Erythroblast (primary cell): ENCODE measurements around the gene SBF2.

Source experiments
- DNase-seq, 2 experiments: peaks; one replicate each; lab custom pipeline; 2025; lab: John Stamatoyannopoulos, UW
- GATA1 ChIP-seq: IDR thresholded peaks from 2 replicates; pipeline ENCODE4 v1.6.1; 2011; ENCODE audit warnings: low read depth, mild to moderate bottlenecking, control low read depth, low read length, moderate library complexity
- POLR2A ChIP-seq: IDR thresholded peaks from 2 replicates; pipeline ENCODE4 v1.6.1; 2011; ENCODE audit warnings: mild to moderate bottlenecking, low read length

Gene SBF2

DNA sequence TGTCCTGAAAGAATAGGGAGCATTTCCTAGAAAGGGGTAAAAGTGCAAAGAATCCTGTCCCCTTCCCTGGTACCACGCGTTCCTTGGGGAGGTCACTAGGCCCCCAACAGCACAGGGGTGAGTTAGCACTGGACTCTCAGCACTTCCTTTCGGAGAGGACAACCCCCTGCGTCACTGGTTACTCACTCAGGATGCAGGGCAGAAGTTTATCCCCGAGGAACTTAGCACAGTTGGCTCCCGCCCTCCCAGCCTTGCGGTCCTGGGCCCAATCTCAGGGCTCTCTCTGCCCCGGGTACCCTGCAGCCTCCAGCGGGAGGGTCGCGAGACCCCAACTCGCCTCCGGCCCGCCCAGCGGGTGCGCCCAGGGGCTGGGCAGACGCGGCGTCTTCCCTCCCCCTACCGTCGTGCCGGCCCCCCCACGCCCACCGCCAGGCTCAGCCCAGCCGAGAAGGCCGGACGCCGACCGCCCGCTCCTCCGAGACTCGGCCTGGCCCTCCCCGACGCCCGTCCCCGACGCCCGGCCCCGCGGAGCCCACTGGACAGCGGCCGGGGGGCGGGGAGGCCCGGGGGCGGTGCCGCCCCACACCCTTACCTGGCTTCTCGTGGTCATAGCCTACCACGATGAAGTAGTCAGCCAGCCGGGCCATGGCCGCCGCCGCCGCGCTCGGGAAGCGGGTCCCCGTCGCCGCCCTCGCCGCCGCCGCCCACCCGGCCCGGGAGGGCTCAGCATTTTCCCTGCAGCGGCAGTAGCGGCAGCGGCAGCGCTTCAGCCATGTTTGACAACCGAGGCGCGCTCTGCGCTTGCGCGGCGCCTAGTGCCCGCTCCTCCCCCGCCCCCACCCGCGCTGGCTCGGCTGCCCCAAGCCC is at the start of gene SBF2:
SBF2 (minus strand) TSS at position 797 of the 867 bp plus-strand sequence; CDS start at position 647, 150 bp downstream.
- peak; percentile 74 to 86 for DNase-seq
- TF ChIP-seq GATA1 (no peak), POLR2A (no peak)

DNA sequence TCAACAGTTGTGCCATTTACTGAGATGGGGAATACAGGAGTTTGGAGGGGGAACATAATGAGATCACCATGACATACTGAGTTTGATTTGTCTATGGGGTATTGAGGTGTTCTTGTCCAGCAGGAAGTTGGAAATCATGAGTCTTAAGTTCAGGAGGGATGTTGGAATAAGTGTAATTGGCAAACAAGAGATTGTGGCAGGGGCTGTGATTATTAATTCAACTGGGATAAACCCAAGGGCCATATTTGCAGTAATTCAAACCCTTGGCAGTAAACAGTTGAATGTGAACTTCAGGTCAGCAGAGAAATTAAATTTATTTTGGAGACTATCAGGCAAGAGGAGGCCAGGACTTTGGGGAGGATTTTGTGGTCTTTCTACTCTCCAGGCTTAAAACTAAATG is 44.3 kb upstream of the SBF2 start:
- TF ChIP-seq GATA1 (no peak), POLR2A (no peak)
- no peak for DNase-seq

DNA sequence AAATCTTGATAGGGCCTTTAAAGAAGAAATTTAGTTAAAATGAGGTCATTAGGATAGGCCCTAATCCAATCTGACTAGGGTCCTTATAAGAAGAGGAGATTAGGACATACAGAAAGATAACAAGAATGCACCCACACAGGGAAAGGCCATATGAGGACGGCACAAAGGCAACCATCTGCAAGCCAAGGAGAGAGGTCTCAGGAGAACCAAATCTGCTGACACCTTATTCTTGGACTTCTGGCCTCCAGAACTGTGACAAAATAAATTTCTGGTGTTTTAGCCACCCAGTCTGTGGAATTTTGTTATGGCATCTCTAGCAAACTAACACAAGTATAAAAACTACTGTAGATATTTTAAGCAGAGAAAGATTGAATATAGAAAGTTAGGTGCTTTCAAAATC is 39.5 kb upstream of the SBF2 start:
- TF ChIP-seq GATA1 (no peak), POLR2A (no peak)
- no peak for DNase-seq

- DNase-seq: no peak
- TF ChIP-seq GATA1 (no peak), POLR2A (no peak)
Measured at GRCh38 chr11:10331548-10332289, 37.7 kb upstream of the SBF2 start.

- TF ChIP-seq GATA1 (no peak), POLR2A (no peak)
- DNase-seq: no peak
Measured at GRCh38 chr11:10329935-10330334, 35.9 kb upstream of the SBF2 start.

GRCh38 chr11:10329356-10329755 is 35.3 kb upstream of the SBF2 start:
- no peak for TF ChIP-seq POLR2A
- TF ChIP-seq GATA1: no peak
- DNase-seq: no peak

DNA sequence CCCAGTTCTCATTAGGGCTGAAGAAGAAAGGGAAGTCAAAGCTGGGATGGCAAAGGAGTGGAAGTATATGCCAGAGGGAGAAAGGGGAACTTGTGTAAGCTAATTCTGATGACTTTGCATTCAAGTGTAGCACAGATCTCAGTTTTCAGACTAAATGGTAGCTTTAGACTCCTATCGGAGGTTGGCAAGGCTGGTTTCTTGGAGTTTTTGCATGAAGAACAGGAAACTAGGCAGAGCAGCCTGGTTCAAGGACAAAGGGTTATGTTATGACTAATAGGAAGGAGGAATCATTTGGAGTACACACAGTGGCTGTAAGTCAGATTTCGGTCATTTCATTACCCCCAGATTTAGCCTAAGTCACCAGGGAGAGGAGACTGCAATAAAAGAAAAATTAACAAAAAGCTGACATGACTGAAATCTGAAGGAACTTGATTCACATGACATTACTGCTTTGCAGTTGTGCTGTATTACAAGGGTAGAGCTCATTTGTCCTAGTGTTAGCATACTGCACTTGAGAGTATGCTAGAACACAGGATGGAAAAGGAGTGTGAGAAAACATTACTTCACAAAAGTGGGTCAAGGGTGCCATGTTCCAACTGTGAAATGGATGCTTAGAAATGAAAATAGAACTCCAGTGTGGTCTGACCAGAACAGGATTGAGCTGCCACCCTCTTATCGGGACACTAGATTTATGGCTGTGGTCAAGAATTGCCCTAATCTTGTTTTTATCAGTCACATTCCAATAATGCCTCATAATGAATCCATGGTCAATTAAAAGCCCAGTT is 34.5 kb upstream of the SBF2 start:
- no peak for DNase-seq
- no peak for TF ChIP-seq POLR2A

DNA sequence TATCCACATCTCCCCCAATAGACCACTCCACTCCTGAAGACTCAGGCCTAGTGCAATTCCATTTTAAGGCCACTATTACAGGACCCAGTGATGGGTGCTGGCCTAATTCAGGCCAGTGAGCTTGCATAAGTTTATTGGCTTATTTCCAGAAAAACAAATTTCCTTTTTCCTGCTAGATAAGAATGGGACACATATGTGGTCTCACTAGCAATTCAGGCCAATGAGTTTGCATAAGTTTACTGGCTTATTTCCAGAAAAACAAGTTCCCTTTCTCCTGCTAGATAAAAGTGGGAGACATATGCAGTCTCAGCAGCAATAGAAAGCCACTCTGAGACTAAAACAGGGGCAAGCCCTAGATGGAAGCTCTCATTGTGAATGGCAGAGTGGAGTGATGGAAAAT is 33.2 kb upstream of the SBF2 start:
- peak; percentile 27 to 62 for DNase-seq

GRCh38 chr11:10326012-10326964 is 32.3 kb upstream of the SBF2 start:
- no peak for TF ChIP-seq POLR2A
- no peak for TF ChIP-seq GATA1
- no peak for DNase-seq

More for the DNA sequence above, 33.2 kb upstream of the SBF2 start:
- no peak for TF ChIP-seq POLR2A
- TF ChIP-seq GATA1: no peak

GRCh38 chr11:10325277-10326011 is 31.4 kb upstream of the SBF2 start:
- TF ChIP-seq GATA1 (no peak), POLR2A (no peak)
- DNase-seq: no peak

GRCh38 chr11:10324474-10324873 is 30.5 kb upstream of the SBF2 start:
- DNase-seq: no peak
- TF ChIP-seq GATA1: no peak
- no peak for TF ChIP-seq POLR2A

- peak in 1 of 2 experiments; percentile 26 for DNase-seq
- TF ChIP-seq GATA1 (no peak), POLR2A (no peak)
Measured at GRCh38 chr11:10323793-10324170, 29.8 kb upstream of the SBF2 start.
